ENCODE results near the gene RNF4. TPM values are rescaled to one million over a fixed set of nuclear protein-coding genes. Genes with fewer than 3 reads are reported as not detected.
"Not testable (repeated sequence)": the region's sequence is repeated elsewhere in the genome, so short reads cannot be mapped to it uniquely, and the experiment has no call there.

The RNF4 gene
- total RNA-seq, 6 experiments from 2014 or later, result 46.1 to 52.8 (median 49.9) TPM

GRCh38 chr4:2462218-2462991 lies 6.5 kb upstream of the RNF4 start:
- Mint-ChIP-seq H3K4me1 (ENCODE audit: low read depth) (peaks cover 7% of the 10 kb centered on the region), H3K4me3 (peak overlapping the region; percentile 77), H3K27ac (no peak overlapping the region), H3K27me3 (ENCODE audit: insufficient read depth) (no peaks in the 10 kb centered on the region; the same call in 1 of the 2 replicates), H3K36me3 (ENCODE audit: low read depth) (peaks cover 4% of the 10 kb centered on the region; the same call in 1 of the 2 replicates), H3K9me3 (no peaks in the 10 kb centered on the region)
- TF ChIP-seq CTCF (IDR thresholded peaks at IDR 0.05), result peak; percentile 75
- peak; percentile 39 for DNase-seq

- TF ChIP-seq CTCF (IDR thresholded peaks at IDR 0.05), result peak; percentile 38; the same call in 1 of the 2 replicates
- H3K36me3 Mint-ChIP-seq (ENCODE audit: low read depth), result peaks cover 9% of the 10 kb centered on the region; the same call in 1 of the 2 replicates
- H3K9me3 Mint-ChIP-seq, result no peaks in the 10 kb centered on the region
- DNase-seq, result no peak
- peaks cover 14% of the 10 kb centered on the region for H3K4me1 Mint-ChIP-seq (ENCODE audit: low read depth)
- H3K4me3 Mint-ChIP-seq, result peak overlapping the region; percentile 75
- H3K27ac Mint-ChIP-seq, result no peak overlapping the region
- H3K27me3 Mint-ChIP-seq (ENCODE audit: insufficient read depth), result no peaks in the 10 kb centered on the region; the same call in 1 of the 2 replicates
Observed at GRCh38 chr4:2462992-2463762, 5.7 kb upstream of the RNF4 start.

DNA sequence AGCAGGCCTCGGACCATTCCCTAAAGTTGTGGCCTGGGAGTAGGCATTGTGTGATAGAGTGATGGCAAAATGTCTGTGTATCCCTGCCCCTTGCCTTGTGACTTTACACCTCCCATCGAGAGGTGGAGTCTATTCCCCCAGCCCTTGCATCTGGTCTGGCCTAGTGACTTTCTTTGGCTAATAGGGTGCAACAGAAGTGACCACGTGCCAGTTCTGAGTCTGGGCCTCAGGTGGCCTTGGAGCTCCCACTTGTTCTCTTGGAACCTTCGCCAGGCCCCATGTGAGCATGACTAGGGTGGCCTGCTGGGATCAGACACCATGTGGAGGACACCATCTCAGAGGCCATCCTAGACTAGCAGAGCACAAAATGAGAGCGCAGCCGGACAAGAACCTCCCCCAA lies 3.9 kb upstream of the RNF4 start:
- Mint-ChIP-seq H3K9me3 (no peaks in the 10 kb centered on the region), H3K4me3 (no peak overlapping the region), H3K27ac (no peak overlapping the region), H3K36me3 (ENCODE audit: low read depth) (peaks cover 18% of the 10 kb centered on the region), H3K4me1 (ENCODE audit: low read depth) (peaks cover 19% of the 10 kb centered on the region), H3K27me3 (ENCODE audit: insufficient read depth) (no peaks in the 10 kb centered on the region; the same call in 1 of the 2 replicates)
- no peak for TF ChIP-seq CTCF (IDR thresholded peaks at IDR 0.05)
- DNase-seq, result no peak

- not testable (repeated sequence) for H3K27me3 Mint-ChIP-seq (ENCODE audit: insufficient read depth); H3K27ac Mint-ChIP-seq; DNase-seq; H3K9me3 Mint-ChIP-seq; H3K4me3 Mint-ChIP-seq
- peaks cover 23% of the 10 kb centered on the region for H3K36me3 Mint-ChIP-seq (ENCODE audit: low read depth)
- peaks cover 24% of the 10 kb centered on the region for H3K4me1 Mint-ChIP-seq (ENCODE audit: low read depth)
Observed at GRCh38 chr4:2465544-2465943, 3.4 kb upstream of the RNF4 start.

- peak overlapping the region; percentile 94 for H3K4me3 Mint-ChIP-seq
- H3K27ac Mint-ChIP-seq, result peak overlapping the region; percentile 89
- H3K9me3 Mint-ChIP-seq, result peaks cover 12% of the 10 kb centered on the region
- DNase-seq, result no peak
- peaks cover 47% of the 10 kb centered on the region for H3K36me3 Mint-ChIP-seq (ENCODE audit: low read depth)
- peaks cover 32% of the 10 kb centered on the region for H3K4me1 Mint-ChIP-seq (ENCODE audit: low read depth)
- TF ChIP-seq CTCF (IDR thresholded peaks at IDR 0.05), result no peak
- H3K27me3 Mint-ChIP-seq (ENCODE audit: insufficient read depth), result no peaks in the 10 kb centered on the region
Observed at GRCh38 chr4:2469192-2469984, 482 bp downstream of the RNF4 start.
